ENCODE measurements around the gene ARHGAP45. TPM values are rescaled to one million over a fixed set of nuclear protein-coding genes. Genes with fewer than 3 reads are reported as not detected.
A peak's percentile ranks its signal among the peaks of the same experiment; 100 is the strongest.

Gene ARHGAP45
- total and polyA plus RNA-seq, 9 of the 15 experiments (the other 6 are each of a cell fraction or from before 2014, with no cell fraction given) = 0.08 to 22.1 (median 4.2) TPM

- TF ChIP-seq HEY1 (CRISPR knock-in tag; IDR thresholded peaks at IDR 0.05; ENCODE audit: borderline replicate concordance) = no peak
- TF ChIP-seq FUS (optimal IDR thresholded peaks at IDR 0.05; ENCODE audit: low read depth, low read length) = peak; percentile 82
- 0 out of 2 replicates have a peak, but pooled peaks have one; percentile 59 for TF ChIP-seq GATAD2A (IDR thresholded peaks at IDR 0.05)
- peak in 1 of 2 experiments; percentile 69; a peak in 2 of 4 replicates for TF ChIP-seq MNT (conservative IDR thresholded peaks at IDR 0.05)
- TF ChIP-seq ZBTB2 (IDR thresholded peaks at IDR 0.05) = 0 out of 2 replicates have a peak, but pooled peaks have one; percentile 6
- peak; percentile 75 for TF ChIP-seq HNRNPK (IDR thresholded peaks at IDR 0.05; ENCODE audit: low read depth, low read length, poor library complexity, severe bottlenecking)
- TF ChIP-seq PRPF4 (IDR thresholded peaks at IDR 0.05; ENCODE audit: insufficient read depth, low read depth, low read length, poor library complexity, severe bottlenecking) = peak; percentile 72
- TF ChIP-seq CHD1 (IDR thresholded peaks at IDR 0.05; ENCODE audit: low read length) = peak; percentile 87
- no peak for TF ChIP-seq NR3C1 (CRISPR knock-in tag; IDR thresholded peaks at IDR 0.05)
- TF ChIP-seq DACH1 (IDR thresholded peaks at IDR 0.05; ENCODE audit: partially characterized antibody) = no peak
- TF ChIP-seq KDM5B (IDR thresholded peaks at IDR 0.05; ENCODE audit: insufficient replicate concordance, low read depth, low read length) = peak; percentile 97
- peak; percentile 63; the same call in 1 of the 2 replicates for TF ChIP-seq PML (IDR thresholded peaks at IDR 0.05; ENCODE audit: low read length)
- peak; percentile 52; the same call in 1 of the 2 replicates for TF ChIP-seq GABPB1 (CRISPR knock-in tag; IDR thresholded peaks at IDR 0.05)
- TF ChIP-seq TEAD4 (IDR thresholded peaks at IDR 0.05; ENCODE audit: low read length) = no peak
- 0 out of 2 replicates have a peak, but pooled peaks have one; percentile 42 for TF ChIP-seq TEAD4 (CRISPR knock-in tag; IDR thresholded peaks at IDR 0.05; ENCODE audit: borderline replicate concordance)
- TF ChIP-seq ATF7 (IDR thresholded peaks at IDR 0.05) = peak; percentile 63
- TF ChIP-seq JUN (IDR thresholded peaks at IDR 0.05; ENCODE audit: borderline replicate concordance, low read depth, low read length) = no peak
- TF ChIP-seq JUN (CRISPR knock-in tag; IDR thresholded peaks at IDR 0.05; ENCODE audit: borderline replicate concordance) = peak; percentile 61; the same call in 1 of the 2 replicates
- peak; percentile 47 for TF ChIP-seq SP2 (IDR thresholded peaks at IDR 0.05; ENCODE audit: extremely low read depth, low read depth, low read length, poor library complexity, severe bottlenecking)
- peak; percentile 94 for TF ChIP-seq POLR2H (tag; IDR thresholded peaks at IDR 0.05; ENCODE audit: low read depth)
- TF ChIP-seq ETV6 (IDR thresholded peaks at IDR 0.05; ENCODE audit: borderline replicate concordance in 1 of 2, low read depth in 2 of 2, low read length in 1 of 2) = no peak
- 0 out of 2 replicates have a peak, but pooled peaks have one; percentile 27 for TF ChIP-seq ETV6 (CRISPR knock-in tag; IDR thresholded peaks at IDR 0.05; ENCODE audit: borderline replicate concordance)
- TF ChIP-seq FOXJ2 (tag; IDR thresholded peaks at IDR 0.05) = no peak
- TF ChIP-seq ETV5 (CRISPR knock-in tag; IDR thresholded peaks at IDR 0.05; ENCODE audit: low read depth) = 0 out of 2 replicates have a peak, but pooled peaks have one; percentile 62
- TF ChIP-seq ARHGAP35 (IDR thresholded peaks at IDR 0.05; ENCODE audit: partially characterized antibody) = no peak
- TF ChIP-seq BRD9 (IDR thresholded peaks at IDR 0.05; ENCODE audit: low read depth, partially characterized antibody) = no peak
- peak; percentile 61 for TF ChIP-seq NFIC (IDR thresholded peaks at IDR 0.05)
Measured at GRCh38 chr19:1103708-1104310, 36.8 kb downstream of the ARHGAP45 start, which contains the start of gene GPX4 (continued).
